ENCODE results near the gene TMEM128.
"Not testable (repeated sequence)": the region's sequence is repeated elsewhere in the genome, so short reads cannot be mapped to it uniquely, and the experiment has no call there.

Gene TMEM128

DNA sequence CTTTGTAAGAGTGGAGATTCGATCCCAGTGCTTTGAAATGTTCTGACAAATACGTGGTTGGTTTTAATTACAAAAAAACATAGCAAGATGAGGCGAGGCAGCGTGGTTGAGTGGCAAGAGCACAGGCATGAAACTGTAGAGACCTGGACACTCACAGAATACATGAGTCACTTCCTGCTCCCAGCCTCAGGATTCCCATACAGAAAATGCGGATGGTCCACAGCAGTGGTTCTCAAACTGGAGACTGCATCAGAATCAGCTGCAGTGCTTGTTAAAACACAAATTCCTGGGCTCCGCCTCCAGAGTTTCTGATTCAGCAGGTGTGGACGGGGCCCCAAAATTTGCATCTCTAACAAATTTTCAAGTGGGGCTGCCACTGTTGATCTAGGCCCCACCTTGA is 31.4 kb downstream of the TMEM128 start:
- TF ChIP-seq, protein P1, sequence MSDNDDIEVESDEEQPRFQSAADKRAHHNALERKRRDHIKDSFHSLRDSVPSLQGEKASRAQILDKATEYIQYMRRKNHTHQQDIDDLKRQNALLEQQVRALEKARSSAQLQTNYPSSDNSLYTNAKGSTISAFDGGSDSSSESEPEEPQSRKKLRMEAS (IDR thresholded peaks at IDR 0.05; ENCODE audit: low read depth, low read length), result no peak
- TF ChIP-seq POLR2A (IDR thresholded peaks at IDR 0.05; ENCODE audit: extremely low read depth, insufficient read length) (no peak), MYC (IDR thresholded peaks at IDR 0.05; ENCODE audit: low read depth, low read length) (no peak)
- TF ChIP-seq, protein P2, sequence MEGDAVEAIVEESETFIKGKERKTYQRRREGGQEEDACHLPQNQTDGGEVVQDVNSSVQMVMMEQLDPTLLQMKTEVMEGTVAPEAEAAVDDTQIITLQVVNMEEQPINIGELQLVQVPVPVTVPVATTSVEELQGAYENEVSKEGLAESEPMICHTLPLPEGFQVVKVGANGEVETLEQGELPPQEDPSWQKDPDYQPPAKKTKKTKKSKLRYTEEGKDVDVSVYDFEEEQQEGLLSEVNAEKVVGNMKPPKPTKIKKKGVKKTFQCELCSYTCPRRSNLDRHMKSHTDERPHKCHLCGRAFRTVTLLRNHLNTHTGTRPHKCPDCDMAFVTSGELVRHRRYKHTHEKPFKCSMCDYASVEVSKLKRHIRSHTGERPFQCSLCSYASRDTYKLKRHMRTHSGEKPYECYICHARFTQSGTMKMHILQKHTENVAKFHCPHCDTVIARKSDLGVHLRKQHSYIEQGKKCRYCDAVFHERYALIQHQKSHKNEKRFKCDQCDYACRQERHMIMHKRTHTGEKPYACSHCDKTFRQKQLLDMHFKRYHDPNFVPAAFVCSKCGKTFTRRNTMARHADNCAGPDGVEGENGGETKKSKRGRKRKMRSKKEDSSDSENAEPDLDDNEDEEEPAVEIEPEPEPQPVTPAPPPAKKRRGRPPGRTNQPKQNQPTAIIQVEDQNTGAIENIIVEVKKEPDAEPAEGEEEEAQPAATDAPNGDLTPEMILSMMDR (IDR thresholded peaks at IDR 0.05; ENCODE audit: low read depth, low read length), result no peak
- no peak for DNase-seq (ENCODE audit: low read depth)

DNA sequence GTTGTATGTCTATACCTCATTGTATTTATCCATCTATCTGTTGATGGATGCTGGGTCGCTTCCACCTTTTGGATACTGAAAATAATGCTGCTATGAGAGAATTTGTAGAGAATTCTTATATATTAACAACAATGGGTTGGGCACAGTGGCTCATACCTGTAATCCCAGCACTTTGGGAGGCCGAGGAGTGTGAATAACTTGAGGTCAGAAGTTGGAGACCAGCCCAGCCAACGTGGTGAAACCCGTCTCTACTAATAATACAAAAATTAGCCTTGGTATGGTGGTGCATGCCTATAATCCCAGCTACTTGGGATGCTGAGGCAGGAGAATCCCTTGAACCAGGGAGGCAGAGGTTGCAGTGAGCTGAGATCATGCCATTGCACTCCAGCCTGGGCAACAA is 34.3 kb downstream of the TMEM128 start:
- not testable (repeated sequence) for DNase-seq (ENCODE audit: low read depth); H3K4me3 ChIP-seq (ENCODE audit: low read depth, low read length)

More for the DNA sequence above, 31.4 kb downstream of the TMEM128 start:
- H3K4me3 ChIP-seq (ENCODE audit: low read depth, low read length), result no peak overlapping the region

DNA sequence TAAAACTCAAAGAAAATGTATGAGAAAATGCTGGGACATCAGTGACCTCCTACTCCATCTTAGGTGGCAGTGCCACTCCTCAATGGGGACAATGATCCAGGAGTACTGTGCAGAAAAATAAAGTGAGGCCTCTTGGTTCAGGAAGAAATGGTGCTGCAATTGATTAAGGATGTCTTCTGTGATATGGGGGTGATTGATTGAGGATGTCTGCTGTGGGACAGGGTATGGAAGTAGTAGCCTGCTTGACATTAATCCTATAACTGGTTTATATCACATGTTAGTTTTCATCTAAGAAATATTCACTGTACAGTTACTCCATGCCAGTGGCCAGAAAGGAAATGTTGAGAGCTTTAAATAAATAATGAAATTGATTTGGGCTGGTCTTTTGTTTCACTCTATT is 41.8 kb downstream of the TMEM128 start:
- DNase-seq (ENCODE audit: low read depth), result no peak
- no peak for TF ChIP-seq POLR2A (IDR thresholded peaks at IDR 0.05; ENCODE audit: extremely low read depth, insufficient read length)
- TF ChIP-seq, protein P1 (IDR thresholded peaks at IDR 0.05; ENCODE audit: low read depth, low read length), result no peak
- TF ChIP-seq MYC (IDR thresholded peaks at IDR 0.05; ENCODE audit: low read depth, low read length), result no peak
- TF ChIP-seq, protein P2 (IDR thresholded peaks at IDR 0.05; ENCODE audit: low read depth, low read length), result no peak
- H3K4me3 ChIP-seq (ENCODE audit: low read depth, low read length), result no peak overlapping the region

DNA sequence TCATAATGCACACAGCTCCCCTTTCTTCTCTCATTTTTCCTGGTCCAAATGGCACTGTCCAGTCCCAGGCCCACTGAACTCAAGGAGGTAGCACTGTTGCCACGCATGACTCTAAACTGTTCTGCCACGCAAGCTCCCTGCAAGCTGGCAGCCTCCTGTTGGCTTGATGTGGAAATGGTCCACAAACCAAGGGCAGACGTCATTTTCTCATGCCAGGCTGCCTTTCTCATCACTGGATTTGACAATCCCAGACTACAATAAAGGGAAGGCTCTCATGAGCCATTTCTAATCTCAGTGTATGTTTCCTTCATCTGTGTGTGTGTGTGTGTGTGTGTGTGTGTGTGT is 43.6 kb downstream of the TMEM128 start:
- DNase-seq (ENCODE audit: low read depth), result no peak
- TF ChIP-seq POLR2A (IDR thresholded peaks at IDR 0.05; ENCODE audit: extremely low read depth, insufficient read length), result no peak
- TF ChIP-seq, protein P2 (IDR thresholded peaks at IDR 0.05; ENCODE audit: low read depth, low read length), result no peak
- no peak for TF ChIP-seq MYC (IDR thresholded peaks at IDR 0.05; ENCODE audit: low read depth, low read length)
- TF ChIP-seq, protein P1 (IDR thresholded peaks at IDR 0.05; ENCODE audit: low read depth, low read length), result no peak
- H3K4me3 ChIP-seq (ENCODE audit: low read depth, low read length), result no peak overlapping the region

DNA sequence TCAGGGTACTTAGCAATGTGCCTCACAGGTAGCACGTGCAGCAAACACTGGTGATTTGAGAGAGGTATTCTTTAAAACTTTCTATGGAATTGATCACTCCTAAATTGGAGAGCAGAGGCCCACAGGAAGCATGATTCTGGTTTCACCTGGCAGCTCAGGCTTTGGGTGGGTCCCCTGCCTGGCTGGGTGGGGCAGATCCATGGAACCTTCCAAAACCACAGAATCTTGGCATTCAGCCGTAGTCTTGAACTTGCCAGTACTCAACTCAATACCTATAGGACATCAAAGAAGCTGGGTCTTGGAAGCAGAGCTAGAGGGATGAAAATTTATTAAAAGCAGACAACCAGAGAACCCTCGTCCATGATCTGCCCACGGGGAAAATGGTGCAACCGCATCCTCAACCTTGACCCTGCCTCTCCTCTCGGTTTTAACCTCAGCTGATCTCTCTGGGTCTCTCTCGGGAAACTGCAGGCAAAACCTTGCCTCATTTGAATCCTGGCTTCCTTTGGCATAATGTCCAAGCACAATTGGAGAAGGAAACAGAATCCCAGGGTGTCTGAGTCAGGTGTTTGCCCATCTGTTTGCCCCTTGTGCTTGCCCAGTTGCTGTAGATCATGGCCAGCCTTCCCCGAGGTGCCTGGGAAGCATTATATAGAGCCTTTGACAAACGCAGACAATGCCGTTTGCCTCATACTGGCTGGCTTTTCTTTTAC is 44.2 kb downstream of the TMEM128 start:
- H3K4me3 ChIP-seq (ENCODE audit: low read depth, low read length), result no peak overlapping the region
- DNase-seq (ENCODE audit: low read depth), result no peak
- TF ChIP-seq POLR2A (IDR thresholded peaks at IDR 0.05; ENCODE audit: extremely low read depth, insufficient read length), result no peak
- no peak for TF ChIP-seq MYC (IDR thresholded peaks at IDR 0.05; ENCODE audit: low read depth, low read length)
- TF ChIP-seq, protein P2 (IDR thresholded peaks at IDR 0.05; ENCODE audit: low read depth, low read length), result no peak
- TF ChIP-seq, protein P1 (IDR thresholded peaks at IDR 0.05; ENCODE audit: low read depth, low read length), result no peak

DNA sequence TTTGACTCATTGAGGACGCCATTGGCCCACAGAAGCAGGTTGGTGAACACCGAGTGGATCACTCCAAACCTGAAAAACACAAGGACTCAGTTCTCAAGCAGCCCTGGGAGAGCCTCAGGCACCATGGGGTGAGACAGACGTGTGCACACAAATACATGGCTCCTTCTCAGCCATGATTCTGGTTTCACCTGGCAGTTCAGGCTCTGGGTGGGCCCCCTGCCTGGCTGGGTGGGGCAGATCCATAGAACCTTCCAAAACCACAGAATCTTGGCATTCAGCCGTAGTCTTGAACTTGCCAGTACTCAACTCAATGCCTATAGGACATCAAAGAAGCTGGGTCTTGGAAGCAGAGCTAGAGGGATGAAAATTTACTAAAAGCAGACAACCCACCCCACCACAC is 45.5 kb downstream of the TMEM128 start:
- no peak for TF ChIP-seq MYC (IDR thresholded peaks at IDR 0.05; ENCODE audit: low read depth, low read length)
- TF ChIP-seq, protein P2 (IDR thresholded peaks at IDR 0.05; ENCODE audit: low read depth, low read length), result no peak
- no peak overlapping the region for H3K4me3 ChIP-seq (ENCODE audit: low read depth, low read length)
- DNase-seq (ENCODE audit: low read depth), result no peak
